Prostate gland (tissue), 2 donors: Measurements from ENCODE around the gene LCN15.

Source experiments
- CTCF ChIP-seq, 4 experiments: fragments of 200-600 bp in 2 of 4; fragments of 450-650 bp in 2 of 4; sonication (generic) in 2 of 4; IDR thresholded peaks; 1 replicate in 3 of 4; 2 replicates in 1 of 4; pipeline ENCODE4 v1.5.1; 2016 to 2019; ENCODE audit warnings: antibody characterized with exemption in 4 of 4, mild to moderate bottlenecking in 2 of 4, moderate library complexity in 2 of 4
- POLR2A ChIP-seq: fragments of 450-650 bp; IDR thresholded peaks from one replicate; pipeline ENCODE4 v1.6.1; 2016; ENCODE audit warnings: antibody characterized with exemption, mild to moderate bottlenecking

DNA sequence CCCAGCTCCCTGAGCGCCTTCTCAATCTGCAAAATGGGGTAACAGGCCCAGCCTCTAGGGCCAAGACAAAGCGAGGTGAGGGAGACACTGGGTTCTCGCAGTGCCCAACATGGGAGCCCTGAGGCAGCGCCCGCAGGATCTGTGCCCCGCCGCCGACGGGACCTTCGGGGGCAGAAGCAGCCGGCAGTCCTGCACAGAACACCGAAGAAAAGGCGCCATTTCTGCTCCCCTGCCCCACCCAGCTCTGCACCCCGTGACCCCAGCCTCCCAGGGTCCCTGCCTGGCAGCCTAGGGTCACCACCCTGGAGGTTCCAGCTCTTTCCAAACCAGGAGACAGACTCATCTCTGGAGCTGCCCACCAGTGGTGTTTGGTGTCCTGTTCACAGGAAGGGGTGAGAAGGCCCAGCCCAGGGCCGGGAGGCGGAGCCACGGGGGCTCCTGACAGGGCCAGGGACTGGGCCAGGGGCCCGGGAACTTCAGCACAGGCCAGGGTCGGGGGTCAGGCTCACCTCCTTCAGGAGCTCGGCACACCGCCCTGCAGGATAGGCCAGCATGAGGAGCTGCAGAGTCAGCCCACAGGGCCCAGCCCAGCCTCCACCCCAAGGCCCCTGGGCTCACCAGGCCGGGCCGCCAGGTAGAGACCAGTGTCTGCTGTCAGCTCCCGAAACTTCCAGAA lies 9.6 kb downstream of the LCN15 start:
- no peak for TF ChIP-seq CTCF (IDR thresholded peaks at IDR 0.05)
- no peak for TF ChIP-seq POLR2A
